HepG2 (cell line): ENCODE results near the gene GNAI2. TPM values are rescaled to one million over a fixed set of nuclear protein-coding genes. Genes with fewer than 3 reads are reported as not detected.
A peak's percentile ranks its signal among the peaks of the same experiment; 100 is the strongest.

Experiments used
- FOXK1 ChIP-seq: sonication (generic); formaldehyde crosslinking; IDR thresholded peaks from 2 replicates; pipeline ENCODE4 v1.4.0; 2020; ENCODE audit warnings: low read depth, missing genetic modification reagents, borderline replicate concordance
- IKZF4 ChIP-seq: sonication (generic); formaldehyde crosslinking; IDR thresholded peaks from 2 replicates; pipeline ENCODE4 v1.5.1; 2020; ENCODE audit warnings: borderline replicate concordance, mild to moderate bottlenecking, low read depth, missing genetic modification reagents; ENCODE audit errors: not compliant biosample characterization
- MIER3 ChIP-seq: IDR thresholded peaks from 2 replicates; pipeline ENCODE4 v1.6.1; 2016; ENCODE audit warnings: missing compliant biosample characterization, borderline replicate concordance
- PBX2 ChIP-seq: IDR thresholded peaks from 2 replicates; pipeline ENCODE4 v1.6.1; 2016; ENCODE audit warnings: control low read depth
- POLR2G ChIP-seq: fragments of 200-400 bp; formaldehyde crosslinking; IDR thresholded peaks from 2 replicates; pipeline ENCODE4 v1.6.1; 2018; ENCODE audit warnings: mild to moderate bottlenecking, low read depth, low read length, moderate library complexity
- SCMH1 ChIP-seq: sonication (generic); formaldehyde crosslinking; IDR thresholded peaks from 2 replicates; pipeline ENCODE4 v1.9.0; 2021; ENCODE audit warnings: missing genetic modification reagents, mild to moderate bottlenecking, borderline replicate concordance
- SMARCE1 ChIP-seq: fragments of 450-650 bp; IDR thresholded peaks from 2 replicates; pipeline ENCODE4 v1.6.1; 2017; ENCODE audit warnings: borderline replicate concordance
- SRSF4 ChIP-seq: fragments of 200-400 bp; formaldehyde crosslinking; IDR thresholded peaks from one replicate; pipeline ENCODE4 v1.6.1; 2018; ENCODE audit warnings: mild to moderate bottlenecking, low read depth, low read length, moderate library complexity; ENCODE audit not compliant: poor library complexity, severe bottlenecking
- ZBTB44 ChIP-seq: sonication (generic); formaldehyde crosslinking; IDR thresholded peaks from 2 replicates; pipeline ENCODE4 v1.4.0; 2020; ENCODE audit warnings: missing genetic modification reagents
- ZNF121 ChIP-seq: sonication (generic); formaldehyde crosslinking; IDR thresholded peaks from 2 replicates; pipeline ENCODE4 v1.5.0; 2020; ENCODE audit warnings: mild to moderate bottlenecking, missing genetic modification reagents
- ZNF709 ChIP-seq: sonication (generic); formaldehyde crosslinking; IDR thresholded peaks from 2 replicates; pipeline ENCODE4 v1.5.0; 2020; ENCODE audit warnings: mild to moderate bottlenecking, missing genetic modification reagents
- ZNF772 ChIP-seq: sonication (generic); formaldehyde crosslinking; IDR thresholded peaks from 2 replicates; pipeline ENCODE4 v1.5.0; 2020; ENCODE audit warnings: mild to moderate bottlenecking, missing genetic modification reagents
- ZSCAN20 ChIP-seq: sonication (generic); formaldehyde crosslinking; IDR thresholded peaks from 2 replicates; pipeline ENCODE4 v1.4.0; 2020; ENCODE audit warnings: missing genetic modification reagents, mild to moderate bottlenecking, borderline replicate concordance
- polyA plus RNA-seq, 8 experiments: library from polyadenylated mRNA; depleted of rRNA in 3 of 8; stranded (reverse) in 7 of 8; unstranded in 1 of 8; fragments of >200 nt; fragmentation: Illumina TruSeq in 4 of 8; extraction: Trizol in 4 of 8; gene quantifications; 2 replicates each; pipeline versions ENCODE4 v1.2.1 to v1.2.3, GENCODE V29; 2011 to 2016; ENCODE audit warnings: low read depth in 4 of 8, missing spikeins in 1 of 8, mixed read lengths in 1 of 8; ENCODE audit not compliant: insufficient read depth in 1 of 8
- total RNA-seq, 5 experiments: library from RNA; depleted of rRNA; stranded (reverse); fragments of >200 nt; fragmentation: Illumina TruSeq; extraction: Trizol; gene quantifications; 2 replicates each; pipeline ENCODE4 v1.2.3, GENCODE V29; 2016; ENCODE audit warnings: low read depth in 1 of 5
- TF ChIP-seq, protein P1 (sequence below): sonication (generic); formaldehyde crosslinking; IDR thresholded peaks from 2 replicates; pipeline ENCODE4 v1.8.1; 2023; ENCODE audit warnings: mild to moderate bottlenecking, missing genetic modification reagents, borderline replicate concordance
- TF ChIP-seq, protein P2 (sequence below), 2 experiments: fragments of 450-650 bp in 1 of 2; sonication (generic) in 1 of 2; formaldehyde crosslinking in 1 of 2; IDR thresholded peaks; 2 replicates each; pipeline versions ENCODE4 v1.6.1 to v1.8.0; 2016 to 2022; ENCODE audit warnings: antibody characterized with exemption in 1 of 2, mild to moderate bottlenecking in 1 of 2, missing genetic modification reagents in 1 of 2

The GNAI2 gene
- total and polyA plus RNA-seq, 2 of the 13 experiments (the other 11 are each of a cell fraction or from before 2014, with no cell fraction given) = 51.1 to 66.2 TPM

GRCh38 chr3:50205413-50206276 is 30.4 kb upstream of the GNAI2 start (continued):
- no peak for TF ChIP-seq ZBTB44 (CRISPR knock-in tag)
- no peak for TF ChIP-seq ZSCAN20 (CRISPR knock-in tag)
- TF ChIP-seq FOXK1 = peak; percentile 93
- TF ChIP-seq POLR2G = peak; percentile 38; the same call in 1 of the 2 replicates
- no peak; the same call in 1 of the 2 replicates for TF ChIP-seq ZNF709 (CRISPR knock-in tag)
- TF ChIP-seq MIER3 (CRISPR knock-in tag) = no peak
- TF ChIP-seq IKZF4 (CRISPR knock-in tag) = no peak
- no peak for TF ChIP-seq SCMH1 (CRISPR knock-in tag)
- no peak for TF ChIP-seq SRSF4
- TF ChIP-seq, protein P1, sequence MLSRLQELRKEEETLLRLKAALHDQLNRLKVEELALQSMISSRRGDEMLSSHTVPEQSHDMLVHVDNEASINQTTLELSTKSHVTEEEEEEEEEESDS (CRISPR knock-in tag) = no peak
- no peak; the same call in 1 of the 2 replicates for TF ChIP-seq ZNF772 (CRISPR knock-in tag)
- no peak for TF ChIP-seq PBX2 (CRISPR knock-in tag)
- TF ChIP-seq ZNF121 (CRISPR knock-in tag) = no peak
- TF ChIP-seq SMARCE1 = no peak
- TF ChIP-seq, protein P2, sequence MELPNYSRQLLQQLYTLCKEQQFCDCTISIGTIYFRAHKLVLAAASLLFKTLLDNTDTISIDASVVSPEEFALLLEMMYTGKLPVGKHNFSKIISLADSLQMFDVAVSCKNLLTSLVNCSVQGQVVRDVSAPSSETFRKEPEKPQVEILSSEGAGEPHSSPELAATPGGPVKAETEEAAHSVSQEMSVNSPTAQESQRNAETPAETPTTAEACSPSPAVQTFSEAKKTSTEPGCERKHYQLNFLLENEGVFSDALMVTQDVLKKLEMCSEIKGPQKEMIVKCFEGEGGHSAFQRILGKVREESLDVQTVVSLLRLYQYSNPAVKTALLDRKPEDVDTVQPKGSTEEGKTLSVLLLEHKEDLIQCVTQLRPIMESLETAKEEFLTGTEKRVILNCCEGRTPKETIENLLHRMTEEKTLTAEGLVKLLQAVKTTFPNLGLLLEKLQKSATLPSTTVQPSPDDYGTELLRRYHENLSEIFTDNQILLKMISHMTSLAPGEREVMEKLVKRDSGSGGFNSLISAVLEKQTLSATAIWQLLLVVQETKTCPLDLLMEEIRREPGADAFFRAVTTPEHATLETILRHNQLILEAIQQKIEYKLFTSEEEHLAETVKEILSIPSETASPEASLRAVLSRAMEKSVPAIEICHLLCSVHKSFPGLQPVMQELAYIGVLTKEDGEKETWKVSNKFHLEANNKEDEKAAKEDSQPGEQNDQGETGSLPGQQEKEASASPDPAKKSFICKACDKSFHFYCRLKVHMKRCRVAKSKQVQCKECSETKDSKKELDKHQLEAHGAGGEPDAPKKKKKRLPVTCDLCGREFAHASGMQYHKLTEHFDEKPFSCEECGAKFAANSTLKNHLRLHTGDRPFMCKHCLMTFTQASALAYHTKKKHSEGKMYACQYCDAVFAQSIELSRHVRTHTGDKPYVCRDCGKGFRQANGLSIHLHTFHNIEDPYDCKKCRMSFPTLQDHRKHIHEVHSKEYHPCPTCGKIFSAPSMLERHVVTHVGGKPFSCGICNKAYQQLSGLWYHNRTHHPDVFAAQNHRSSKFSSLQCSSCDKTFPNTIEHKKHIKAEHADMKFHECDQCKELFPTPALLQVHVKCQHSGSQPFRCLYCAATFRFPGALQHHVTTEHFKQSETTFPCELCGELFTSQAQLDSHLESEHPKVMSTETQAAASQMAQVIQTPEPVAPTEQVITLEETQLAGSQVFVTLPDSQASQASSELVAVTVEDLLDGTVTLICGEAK (IDR thresholded peaks at IDR 0.05) = no peak
- TF ChIP-seq, protein P2 (CRISPR knock-in tag; IDR thresholded peaks at IDR 0.05) = no peak; the same call in 1 of the 2 replicates
